Kidney tubule cell (primary cell): Measurements from ENCODE around the gene ACTC1.

Source experiments
- DNase-seq: peaks from one replicate; pipeline ENCODE4 v3.0.0-alpha.2; 2018; ENCODE audit warnings: low spot score

The ACTC1 gene

DNA sequence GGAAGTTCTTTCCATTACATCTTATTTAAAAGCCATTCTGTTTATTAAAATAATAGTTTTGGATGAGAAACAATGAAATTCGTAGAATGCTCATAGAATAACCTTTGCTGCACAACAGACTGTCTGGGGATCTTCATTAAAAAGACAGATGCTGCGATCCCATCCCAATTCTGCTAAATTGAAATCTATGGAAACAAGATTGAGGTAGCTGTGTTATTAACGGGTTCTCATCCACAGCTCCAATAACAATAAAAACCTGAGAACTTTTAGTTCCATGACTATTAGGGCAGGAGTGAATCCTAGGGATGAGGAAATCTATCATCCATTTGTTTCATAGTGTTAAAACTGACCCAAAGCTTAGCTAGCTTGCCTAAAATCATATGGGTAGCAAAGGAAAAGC lies 38.1 kb downstream of the ACTC1 start:
- DNase-seq: no peak

DNA sequence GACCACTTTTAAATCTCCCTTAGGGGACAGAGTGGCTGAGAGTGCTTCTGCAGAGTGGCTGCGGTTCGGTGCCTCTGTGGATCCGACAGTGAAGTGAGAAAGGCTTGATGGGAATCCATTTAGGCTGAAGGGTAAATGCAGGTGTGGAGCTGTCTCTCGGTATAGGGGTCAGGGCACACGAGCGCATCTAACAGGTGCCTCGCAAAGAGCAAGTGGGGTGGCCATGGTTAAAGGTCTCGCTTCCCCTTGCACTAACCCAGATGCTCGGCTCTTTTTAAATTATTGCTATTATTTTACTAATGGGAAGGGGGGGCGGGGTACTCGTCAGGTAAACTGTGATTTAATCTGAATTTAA lies 40.0 kb downstream of the ACTC1 start:
- DNase-seq: no peak

DNA sequence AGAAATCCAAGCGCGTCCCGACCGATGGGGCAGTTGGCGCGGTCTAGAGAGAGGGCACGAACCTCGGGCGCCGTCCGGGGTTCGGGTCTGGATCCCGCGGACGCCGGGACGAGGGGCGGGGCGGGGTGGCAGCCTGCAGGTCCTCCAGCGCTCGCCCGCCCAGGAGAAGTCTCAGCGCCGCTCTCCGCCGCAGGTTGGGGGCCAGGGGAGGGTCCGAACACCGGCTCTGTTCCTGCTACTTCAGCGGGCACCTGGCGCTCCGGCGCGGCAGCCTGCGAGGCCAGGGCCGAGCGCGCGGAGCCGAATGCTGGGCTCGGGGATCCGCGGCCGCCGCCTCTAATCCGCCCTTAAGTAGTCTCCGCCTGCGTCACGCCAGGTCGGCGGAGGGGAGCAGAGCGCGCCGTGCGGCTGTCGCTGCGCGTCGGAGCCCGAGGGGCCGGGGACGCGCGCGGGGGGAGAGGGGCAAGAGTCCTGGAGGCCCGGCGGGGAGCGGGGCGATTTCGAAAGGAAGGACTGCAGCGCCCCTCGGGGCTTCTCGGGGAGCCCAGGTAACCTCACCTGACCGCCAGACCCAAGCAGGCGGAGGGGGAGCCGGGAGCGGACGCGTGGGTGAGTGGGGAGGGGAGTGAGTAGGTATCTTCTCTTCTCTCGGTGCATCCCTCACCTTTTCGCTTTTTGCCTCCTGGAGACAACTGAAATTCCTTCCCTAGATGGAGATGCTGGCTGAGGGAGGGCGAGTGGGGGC lies 40.5 kb downstream of the ACTC1 start, which contains the start of gene GJD2:
Gene GJD2, minus strand, starts transcription at position 325 of the 745 bp plus-strand sequence. CDS start 510 bp downstream, outside the sequence.
- DNase-seq: no peak

DNA sequence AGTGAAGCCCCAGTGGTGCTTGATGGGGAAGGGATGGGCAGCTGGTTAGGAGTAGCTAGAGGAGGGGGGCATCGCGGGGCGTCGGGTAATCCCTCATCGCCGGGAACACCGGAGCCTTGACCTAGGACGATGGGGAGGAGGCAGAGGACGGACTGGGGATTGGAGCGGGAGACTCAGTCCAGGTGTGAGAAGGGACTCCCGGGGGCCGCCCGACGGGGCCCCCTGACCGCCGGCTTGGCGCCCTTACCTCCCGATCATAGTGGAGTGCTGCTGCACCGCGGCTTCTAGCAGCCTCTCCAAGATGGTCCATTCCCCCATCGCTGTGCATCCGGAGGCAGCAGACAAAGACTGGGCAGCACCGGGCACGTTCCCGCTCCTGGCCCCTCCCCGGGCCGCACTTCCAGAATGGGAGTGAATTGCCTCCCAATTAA lies 41.2 kb downstream of the ACTC1 start:
- no peak for DNase-seq

DNA sequence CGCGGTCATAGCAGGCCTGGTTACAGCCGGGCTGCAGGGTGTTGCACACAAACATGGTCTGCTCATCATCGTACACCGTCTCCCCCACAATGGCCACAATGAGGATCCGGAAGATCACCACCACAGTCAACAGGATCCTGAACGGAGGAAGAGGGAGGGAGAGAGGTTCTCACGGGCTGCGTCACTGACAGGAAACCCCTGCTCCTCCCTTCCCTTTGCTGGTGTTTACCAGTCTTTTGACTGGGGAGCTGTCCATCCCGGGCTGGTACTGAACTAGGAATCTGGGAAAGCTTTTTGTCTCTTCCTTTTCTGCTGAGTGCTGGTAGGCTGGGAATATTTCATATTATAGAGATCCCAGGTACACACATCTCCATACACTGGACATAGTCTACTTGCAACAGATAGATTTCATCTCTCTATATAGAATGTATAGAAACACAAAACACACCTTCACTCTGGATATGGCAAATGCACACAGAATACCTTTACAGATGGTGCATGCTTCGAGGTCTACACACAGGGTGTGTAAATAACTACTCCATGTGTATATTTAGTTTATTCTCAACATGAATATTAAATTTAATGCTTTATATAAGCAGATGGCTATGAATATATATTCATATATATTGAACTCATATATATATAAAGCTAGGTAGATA lies 42.0 kb downstream of the ACTC1 start:
- DNase-seq: peak; percentile 55

DNA sequence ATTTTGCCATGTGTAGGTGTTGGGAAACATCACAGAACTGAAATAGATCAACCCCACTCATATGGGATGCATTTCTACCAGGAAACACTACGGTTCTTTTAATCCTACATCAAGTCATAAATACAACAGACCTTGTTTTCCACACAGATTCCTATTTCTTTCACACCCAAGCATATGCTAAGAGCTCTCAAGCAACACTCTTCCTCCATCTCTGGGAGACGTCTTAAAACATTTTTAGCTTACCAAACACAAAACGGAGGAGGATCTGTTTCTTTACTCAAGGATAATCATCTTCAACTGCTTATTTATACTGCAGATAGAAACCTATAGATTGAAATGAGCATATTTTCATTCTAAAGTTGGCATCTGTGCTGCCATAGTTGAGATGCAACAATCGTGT lies 45.7 kb downstream of the ACTC1 start:
- no peak for DNase-seq
